GM23338 (cell line): ENCODE results near the gene POU3F1.

ENCODE experiments used
- TF ChIP-seq, protein P1 (sequence below): IDR thresholded peaks from one replicate; pipeline ENCODE4 v1.6.1; 2018; ENCODE audit warnings: antibody characterized with exemption; ENCODE audit not compliant: unreplicated experiment
- TF ChIP-seq, protein P2 (sequence below), 2 experiments: fragments of 200-600 bp in 1 of 2; sonication (generic) in 1 of 2; conservative IDR thresholded peaks; 2 replicates each; pipeline versions ENCODE4 v1.5.1 to v1.6.1; 2016 to 2017; ENCODE audit warnings: antibody characterized with exemption in 2 of 2, low read depth in 2 of 2, mild to moderate bottlenecking in 2 of 2, moderate library complexity in 1 of 2

DNA sequence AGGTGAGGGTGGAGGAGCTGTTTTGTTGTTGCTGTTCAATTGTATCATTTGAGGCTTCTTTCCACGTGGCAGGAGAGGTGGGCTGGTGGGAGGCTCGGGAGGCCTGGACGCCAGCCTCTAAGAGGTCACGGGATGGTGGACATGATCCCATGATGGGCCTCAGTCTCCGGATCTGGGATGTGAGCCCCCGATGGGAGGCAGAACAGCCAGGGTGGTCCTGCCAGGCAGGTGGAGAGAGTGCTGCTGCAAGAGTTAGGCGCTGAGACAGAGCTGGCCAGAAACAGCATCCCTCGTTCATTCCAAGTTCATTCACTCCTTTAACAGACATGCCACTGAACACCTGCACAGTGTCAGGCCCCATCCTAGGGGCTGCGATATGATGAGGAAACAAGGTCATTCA, 41.1 kb upstream of the POU3F1 start:
- TF ChIP-seq, protein P1, sequence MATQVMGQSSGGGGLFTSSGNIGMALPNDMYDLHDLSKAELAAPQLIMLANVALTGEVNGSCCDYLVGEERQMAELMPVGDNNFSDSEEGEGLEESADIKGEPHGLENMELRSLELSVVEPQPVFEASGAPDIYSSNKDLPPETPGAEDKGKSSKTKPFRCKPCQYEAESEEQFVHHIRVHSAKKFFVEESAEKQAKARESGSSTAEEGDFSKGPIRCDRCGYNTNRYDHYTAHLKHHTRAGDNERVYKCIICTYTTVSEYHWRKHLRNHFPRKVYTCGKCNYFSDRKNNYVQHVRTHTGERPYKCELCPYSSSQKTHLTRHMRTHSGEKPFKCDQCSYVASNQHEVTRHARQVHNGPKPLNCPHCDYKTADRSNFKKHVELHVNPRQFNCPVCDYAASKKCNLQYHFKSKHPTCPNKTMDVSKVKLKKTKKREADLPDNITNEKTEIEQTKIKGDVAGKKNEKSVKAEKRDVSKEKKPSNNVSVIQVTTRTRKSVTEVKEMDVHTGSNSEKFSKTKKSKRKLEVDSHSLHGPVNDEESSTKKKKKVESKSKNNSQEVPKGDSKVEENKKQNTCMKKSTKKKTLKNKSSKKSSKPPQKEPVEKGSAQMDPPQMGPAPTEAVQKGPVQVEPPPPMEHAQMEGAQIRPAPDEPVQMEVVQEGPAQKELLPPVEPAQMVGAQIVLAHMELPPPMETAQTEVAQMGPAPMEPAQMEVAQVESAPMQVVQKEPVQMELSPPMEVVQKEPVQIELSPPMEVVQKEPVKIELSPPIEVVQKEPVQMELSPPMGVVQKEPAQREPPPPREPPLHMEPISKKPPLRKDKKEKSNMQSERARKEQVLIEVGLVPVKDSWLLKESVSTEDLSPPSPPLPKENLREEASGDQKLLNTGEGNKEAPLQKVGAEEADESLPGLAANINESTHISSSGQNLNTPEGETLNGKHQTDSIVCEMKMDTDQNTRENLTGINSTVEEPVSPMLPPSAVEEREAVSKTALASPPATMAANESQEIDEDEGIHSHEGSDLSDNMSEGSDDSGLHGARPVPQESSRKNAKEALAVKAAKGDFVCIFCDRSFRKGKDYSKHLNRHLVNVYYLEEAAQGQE = no peak
- TF ChIP-seq, protein P2, sequence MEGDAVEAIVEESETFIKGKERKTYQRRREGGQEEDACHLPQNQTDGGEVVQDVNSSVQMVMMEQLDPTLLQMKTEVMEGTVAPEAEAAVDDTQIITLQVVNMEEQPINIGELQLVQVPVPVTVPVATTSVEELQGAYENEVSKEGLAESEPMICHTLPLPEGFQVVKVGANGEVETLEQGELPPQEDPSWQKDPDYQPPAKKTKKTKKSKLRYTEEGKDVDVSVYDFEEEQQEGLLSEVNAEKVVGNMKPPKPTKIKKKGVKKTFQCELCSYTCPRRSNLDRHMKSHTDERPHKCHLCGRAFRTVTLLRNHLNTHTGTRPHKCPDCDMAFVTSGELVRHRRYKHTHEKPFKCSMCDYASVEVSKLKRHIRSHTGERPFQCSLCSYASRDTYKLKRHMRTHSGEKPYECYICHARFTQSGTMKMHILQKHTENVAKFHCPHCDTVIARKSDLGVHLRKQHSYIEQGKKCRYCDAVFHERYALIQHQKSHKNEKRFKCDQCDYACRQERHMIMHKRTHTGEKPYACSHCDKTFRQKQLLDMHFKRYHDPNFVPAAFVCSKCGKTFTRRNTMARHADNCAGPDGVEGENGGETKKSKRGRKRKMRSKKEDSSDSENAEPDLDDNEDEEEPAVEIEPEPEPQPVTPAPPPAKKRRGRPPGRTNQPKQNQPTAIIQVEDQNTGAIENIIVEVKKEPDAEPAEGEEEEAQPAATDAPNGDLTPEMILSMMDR (conservative IDR thresholded peaks at IDR 0.05; ENCODE audit: low read depth in 2 of 2) = no peak
